Effector CD8-positive, alpha-beta T cell (primary cell): ENCODE results near the gene ADGRA1.

ENCODE experiments used
- DNase-seq: peaks from one replicate; lab custom pipeline; 2025; lab: John Stamatoyannopoulos, UW

Gene ADGRA1

GRCh38 chr10:133075346-133076137, 12.2 kb upstream of the ADGRA1 start:
- DNase-seq = no peak

- no peak for DNase-seq
Measured at GRCh38 chr10:133076274-133077038, 11.3 kb upstream of the ADGRA1 start.

- no peak for DNase-seq
Measured at GRCh38 chr10:133079836-133080682, 7.7 kb upstream of the ADGRA1 start.

GRCh38 chr10:133080683-133081040, 7.1 kb upstream of the ADGRA1 start:
- DNase-seq = no peak

- DNase-seq = no peak
Measured at GRCh38 chr10:133081636-133082035, 6.1 kb upstream of the ADGRA1 start.

GRCh38 chr10:133082685-133083421, 4.9 kb upstream of the ADGRA1 start:
- no peak for DNase-seq

- DNase-seq = no peak
Measured at GRCh38 chr10:133083422-133084100, 4.2 kb upstream of the ADGRA1 start.

- no peak for DNase-seq
Measured at GRCh38 chr10:133084491-133084890, 3.2 kb upstream of the ADGRA1 start.

- DNase-seq = no peak
Measured at GRCh38 chr10:133085251-133086125, 2.2 kb upstream of the ADGRA1 start.

- no peak for DNase-seq
Measured at GRCh38 chr10:133086247-133086646, 1.5 kb upstream of the ADGRA1 start.

GRCh38 chr10:133087045-133087678, 562 bp upstream of the ADGRA1 start:
- no peak for DNase-seq

- no peak for DNase-seq
Measured at GRCh38 chr10:133088179-133088955, 643 bp downstream of the ADGRA1 start.

- no peak for DNase-seq
Measured at GRCh38 chr10:133088956-133089800, 1.5 kb downstream of the ADGRA1 start.

- no peak for DNase-seq
Measured at GRCh38 chr10:133090101-133090500, 2.4 kb downstream of the ADGRA1 start.

GRCh38 chr10:133090654-133091053, 2.9 kb downstream of the ADGRA1 start:
- no peak for DNase-seq

GRCh38 chr10:133091316-133091715, 3.6 kb downstream of the ADGRA1 start:
- DNase-seq = no peak

- no peak for DNase-seq
Measured at GRCh38 chr10:133093291-133093690, 5.6 kb downstream of the ADGRA1 start.

- DNase-seq = no peak
Measured at GRCh38 chr10:133094286-133094685, 6.6 kb downstream of the ADGRA1 start.
